ENCODE measurements around the gene SLC25A21.

SLC25A21 gene

DNA sequence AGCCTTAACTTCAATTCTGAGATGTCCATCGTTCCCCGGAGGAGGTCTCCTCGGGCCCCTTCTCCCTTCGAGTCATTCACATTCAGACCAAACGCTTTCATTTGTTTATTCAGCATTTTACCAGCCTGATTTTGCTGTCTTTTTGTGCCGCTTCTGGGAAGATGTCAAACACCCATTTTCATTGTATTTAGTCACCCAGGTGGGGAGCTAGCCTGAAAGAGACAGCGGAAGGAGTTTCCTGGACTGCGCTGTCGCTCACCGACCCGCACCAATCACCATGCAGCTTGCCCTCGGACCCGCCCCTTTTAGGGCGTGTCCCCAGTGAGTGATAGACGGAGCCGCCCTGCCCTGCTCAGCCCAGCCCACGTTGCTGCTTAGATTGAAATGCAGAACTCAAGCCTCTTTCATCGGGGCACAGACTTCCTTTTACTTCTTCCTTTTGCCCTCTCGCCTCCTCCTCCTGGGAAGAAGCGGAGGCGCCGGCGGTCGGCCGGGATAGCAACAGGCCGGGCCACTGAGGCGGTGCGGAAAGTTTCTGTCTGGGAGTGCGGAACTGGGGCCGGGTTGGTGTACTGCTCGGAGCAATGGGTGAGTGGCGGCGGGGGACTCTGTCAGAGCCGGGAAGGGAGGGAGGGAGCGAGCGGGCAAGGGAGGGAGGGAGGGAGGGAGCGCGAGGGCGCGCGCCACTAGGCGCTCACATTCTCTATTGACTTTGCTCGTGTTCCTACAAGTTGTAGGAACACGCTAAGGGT, 510.7 kb downstream of the SLC25A21 start, which contains the start of gene PAX9:
Gene PAX9 (plus strand): TSS at position 355 of the 752 bp plus-strand sequence. CDS start 230 bp downstream, at position 585.
- peak; percentile 24 to 29 for DNase-seq
- Histone ChIP-seq H2AK5ac (ENCODE audit: low read length) (no peak within 1 kb of the TSS), H3K23ac (ENCODE audit: low read length) (no peak within 1 kb of the TSS), H2AFZ (ENCODE audit: insufficient read depth, low read length, poor library complexity) (peak within 1 kb of the TSS; percentile 59), H4K91ac (ENCODE audit: low read depth, low read length) (no peak within 1 kb of the TSS), H3K9me3 (ENCODE audit: insufficient read depth, low read depth, low read length) (peaks cover 14% of the 10 kb centered on the region), H3K79me1 (ENCODE audit: low read length) (no peaks in the 10 kb centered on the region), H3K9ac (ENCODE audit: low read length) (no peak within 1 kb of the TSS), H4K8ac (ENCODE audit: low read depth, low read length) (no peak within 1 kb of the TSS), H3K36me3 (ENCODE audit: control insufficient read depth in 1 of 2, insufficient read depth in 2 of 2, low read length in 2 of 2) (no peaks in the 10 kb centered on the region), H3K4me3 (ENCODE audit: low read depth, low read length) (peak within 1 kb of the TSS; percentile 54), H3K4me1 (ENCODE audit: control insufficient read depth in 1 of 2, insufficient read depth in 2 of 2, low read length in 2 of 2) (peaks cover 26 to 29% of the 10 kb centered on the region in 2 experiments), H3K79me2 (ENCODE audit: control insufficient read depth, insufficient read depth, low read length, poor library complexity) (no peaks in the 10 kb centered on the region), H3K14ac (ENCODE audit: low read length) (no peak within 1 kb of the TSS), H2BK120ac (ENCODE audit: insufficient read depth, low read length, poor library complexity) (no peak within 1 kb of the TSS), H3K4ac (ENCODE audit: low read depth, low read length) (no peak within 1 kb of the TSS), H3K4me2 (ENCODE audit: low read length) (peak within 1 kb of the TSS; percentile 82), H3K27ac (ENCODE audit: low read depth, low read length) (no peak within 1 kb of the TSS), H2BK12ac (ENCODE audit: low read length) (no peak within 1 kb of the TSS), H4K12ac (ENCODE audit: low read depth, low read length) (no peak within 1 kb of the TSS), H3K27me3 (ENCODE audit: insufficient read depth, low read length) (peaks cover 90% of the 10 kb centered on the region), H3K18ac (ENCODE audit: low read length) (no peak within 1 kb of the TSS), H2BK5ac (ENCODE audit: low read depth, low read length, poor library complexity) (no peak within 1 kb of the TSS)
- WGBS (ENCODE audit: extremely low coverage, insufficient coverage, insufficient read length): no CpG with 5 or more reads among the region's 44 CpGs

DNA sequence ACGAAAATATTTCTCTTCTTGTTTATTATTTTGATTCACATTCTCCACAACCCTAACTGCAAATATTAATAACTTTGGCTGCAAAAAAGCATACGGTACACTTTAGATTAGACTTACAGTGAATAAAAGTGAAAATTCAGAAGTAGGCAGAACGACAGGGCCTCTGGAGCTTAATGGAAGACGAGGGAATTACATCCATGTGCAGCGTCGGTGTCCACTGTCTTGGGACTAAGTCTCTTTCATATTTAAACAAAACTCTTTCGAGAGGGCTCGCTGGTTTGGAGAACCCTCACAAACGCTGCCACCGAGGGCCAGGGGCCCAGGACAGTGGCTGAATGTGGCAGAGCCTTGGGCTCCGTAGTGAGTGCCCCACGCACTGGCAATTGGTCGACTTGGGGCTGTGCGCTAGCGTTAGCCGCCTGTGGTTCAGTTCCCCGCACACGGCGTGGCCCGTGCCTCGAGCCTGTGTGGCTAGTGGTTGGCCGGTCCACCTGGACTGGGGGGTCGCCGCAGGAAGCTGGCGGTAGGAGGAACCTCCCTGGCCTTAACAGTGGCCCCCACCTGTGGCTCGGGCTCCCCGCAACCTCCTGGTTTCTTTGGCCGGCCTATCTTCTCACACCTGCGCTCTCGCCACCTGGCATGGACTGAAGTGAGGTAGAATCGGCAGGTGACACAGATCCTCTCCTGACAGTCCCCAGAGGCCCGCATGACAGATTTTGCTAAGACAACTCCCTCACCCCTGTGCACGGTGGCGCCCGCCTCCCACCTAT, 511.5 kb downstream of the SLC25A21 start:
- no peak for DNase-seq
- H2AK5ac ChIP-seq (ENCODE audit: low read length): no peak overlapping the region
- peaks cover 26 to 29% of the 10 kb centered on the region in 2 experiments for H3K4me1 ChIP-seq (ENCODE audit: control insufficient read depth in 1 of 2, insufficient read depth in 2 of 2, low read length in 2 of 2)
- H3K27me3 ChIP-seq (ENCODE audit: insufficient read depth, low read length): peaks cover 90% of the 10 kb centered on the region
- H2BK120ac ChIP-seq (ENCODE audit: insufficient read depth, low read length, poor library complexity): no peak overlapping the region
- H3K27ac ChIP-seq (ENCODE audit: low read depth, low read length): no peak overlapping the region
- H3K18ac ChIP-seq (ENCODE audit: low read length): no peak overlapping the region
- no peak overlapping the region for H3K9ac ChIP-seq (ENCODE audit: low read length)
- no peak overlapping the region for H4K91ac ChIP-seq (ENCODE audit: low read depth, low read length)
- WGBS (ENCODE audit: extremely low coverage, insufficient coverage, insufficient read length): no CpG with 5 or more reads among the region's 35 CpGs
- H2AFZ ChIP-seq (ENCODE audit: insufficient read depth, low read length, poor library complexity): peak overlapping the region; percentile 59
- peaks cover 15% of the 10 kb centered on the region for H3K9me3 ChIP-seq (ENCODE audit: insufficient read depth, low read depth, low read length)
- H3K4me3 ChIP-seq (ENCODE audit: low read depth, low read length): no peak overlapping the region
- no peak overlapping the region for H4K12ac ChIP-seq (ENCODE audit: low read depth, low read length)
- no peak overlapping the region for H3K23ac ChIP-seq (ENCODE audit: low read length)
- H3K79me2 ChIP-seq (ENCODE audit: control insufficient read depth, insufficient read depth, low read length, poor library complexity): no peaks in the 10 kb centered on the region
- peak overlapping the region; percentile 82 for H3K4me2 ChIP-seq (ENCODE audit: low read length)
- no peaks in the 10 kb centered on the region for H3K36me3 ChIP-seq (ENCODE audit: control insufficient read depth in 1 of 2, insufficient read depth in 2 of 2, low read length in 2 of 2)
- no peak overlapping the region for H4K8ac ChIP-seq (ENCODE audit: low read depth, low read length)
- no peak overlapping the region for H3K14ac ChIP-seq (ENCODE audit: low read length)
- no peak overlapping the region for H2BK12ac ChIP-seq (ENCODE audit: low read length)
- H3K4ac ChIP-seq (ENCODE audit: low read depth, low read length): no peak overlapping the region
- H2BK5ac ChIP-seq (ENCODE audit: low read depth, low read length, poor library complexity): no peak overlapping the region
- no peaks in the 10 kb centered on the region for H3K79me1 ChIP-seq (ENCODE audit: low read length)

DNA sequence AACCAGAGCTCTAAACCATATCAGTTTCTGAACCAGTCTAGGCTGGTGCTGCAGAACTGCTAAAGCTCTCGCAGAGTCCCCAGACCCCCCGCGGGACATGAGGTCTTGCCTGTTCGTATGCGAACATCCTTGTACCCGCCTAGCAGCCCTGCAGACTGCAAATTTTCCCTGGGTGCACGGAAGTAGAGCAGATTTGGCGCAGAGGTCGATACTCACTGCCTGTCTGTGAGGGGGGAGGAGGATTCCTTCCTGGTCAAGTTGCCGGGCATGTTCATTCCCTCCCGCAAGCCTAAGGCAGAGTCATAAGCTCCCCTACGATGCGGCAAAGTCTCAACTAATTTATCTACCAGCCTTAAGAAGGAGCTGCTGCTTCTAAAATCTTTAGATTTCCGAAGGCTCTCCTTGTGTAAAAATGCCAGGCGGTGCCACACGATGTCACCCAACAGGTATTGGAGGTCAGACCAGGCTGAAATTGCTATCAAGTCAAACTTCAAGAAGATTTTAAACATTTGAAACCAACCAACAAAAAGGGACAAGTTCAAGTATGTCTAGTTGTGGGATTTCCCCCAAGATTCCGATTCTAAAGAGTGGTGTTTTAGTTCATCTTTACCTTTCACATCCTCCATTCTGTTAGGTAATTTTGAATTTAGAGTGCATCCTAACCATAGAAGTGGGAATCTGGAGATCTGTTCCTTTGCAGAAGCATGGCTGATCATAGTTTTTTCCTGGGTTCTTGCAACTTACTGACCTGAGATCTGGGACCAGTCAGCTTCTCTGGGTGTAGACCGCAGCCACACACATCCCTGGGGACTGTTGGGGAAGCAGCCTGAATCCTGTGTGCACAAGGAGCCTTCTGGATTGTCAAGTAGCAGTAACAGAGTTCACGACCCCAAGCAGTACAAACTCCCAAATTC, 512.3 kb downstream of the SLC25A21 start:
- no peaks in the 10 kb centered on the region for H3K36me3 ChIP-seq (ENCODE audit: control insufficient read depth in 1 of 2, insufficient read depth in 2 of 2, low read length in 2 of 2)
- H3K18ac ChIP-seq (ENCODE audit: low read length): no peak overlapping the region
- no peak overlapping the region for H4K8ac ChIP-seq (ENCODE audit: low read depth, low read length)
- H3K27me3 ChIP-seq (ENCODE audit: insufficient read depth, low read length): peaks cover 91% of the 10 kb centered on the region
- H2BK12ac ChIP-seq (ENCODE audit: low read length): no peak overlapping the region
- H3K79me2 ChIP-seq (ENCODE audit: control insufficient read depth, insufficient read depth, low read length, poor library complexity): no peaks in the 10 kb centered on the region
- no peak overlapping the region for H4K91ac ChIP-seq (ENCODE audit: low read depth, low read length)
- no CpG with 5 or more reads among the region's 19 CpGs for WGBS (ENCODE audit: extremely low coverage, insufficient coverage, insufficient read length)
- no peak overlapping the region for H3K23ac ChIP-seq (ENCODE audit: low read length)
- H3K4me3 ChIP-seq (ENCODE audit: low read depth, low read length): no peak overlapping the region
- DNase-seq: no peak
- H3K9ac ChIP-seq (ENCODE audit: low read length): no peak overlapping the region
- peaks cover 26 to 30% of the 10 kb centered on the region in 2 experiments for H3K4me1 ChIP-seq (ENCODE audit: control insufficient read depth in 1 of 2, insufficient read depth in 2 of 2, low read length in 2 of 2)
- no peak overlapping the region for H2AFZ ChIP-seq (ENCODE audit: insufficient read depth, low read length, poor library complexity)
- H2BK5ac ChIP-seq (ENCODE audit: low read depth, low read length, poor library complexity): no peak overlapping the region
- no peak overlapping the region for H4K12ac ChIP-seq (ENCODE audit: low read depth, low read length)
- H3K9me3 ChIP-seq (ENCODE audit: insufficient read depth, low read depth, low read length): peaks cover 14% of the 10 kb centered on the region
- no peak overlapping the region for H3K27ac ChIP-seq (ENCODE audit: low read depth, low read length)
- no peak overlapping the region for H3K14ac ChIP-seq (ENCODE audit: low read length)
- no peak overlapping the region for H3K4me2 ChIP-seq (ENCODE audit: low read length)
- H3K4ac ChIP-seq (ENCODE audit: low read depth, low read length): no peak overlapping the region
- no peak overlapping the region for H2BK120ac ChIP-seq (ENCODE audit: insufficient read depth, low read length, poor library complexity)
- H3K79me1 ChIP-seq (ENCODE audit: low read length): no peaks in the 10 kb centered on the region
- H2AK5ac ChIP-seq (ENCODE audit: low read length): no peak overlapping the region
